ENCODE results near the gene SMIM44. TPM values are rescaled to one million over a fixed set of nuclear protein-coding genes. Genes with fewer than 3 reads are reported as not detected.
A peak's percentile ranks its signal among the peaks of the same experiment; 100 is the strongest.

SMIM44 gene
- total and polyA plus RNA-seq, 9 of the 15 experiments (the other 6 are each of a cell fraction or from before 2014, with no cell fraction given): not detected

DNA sequence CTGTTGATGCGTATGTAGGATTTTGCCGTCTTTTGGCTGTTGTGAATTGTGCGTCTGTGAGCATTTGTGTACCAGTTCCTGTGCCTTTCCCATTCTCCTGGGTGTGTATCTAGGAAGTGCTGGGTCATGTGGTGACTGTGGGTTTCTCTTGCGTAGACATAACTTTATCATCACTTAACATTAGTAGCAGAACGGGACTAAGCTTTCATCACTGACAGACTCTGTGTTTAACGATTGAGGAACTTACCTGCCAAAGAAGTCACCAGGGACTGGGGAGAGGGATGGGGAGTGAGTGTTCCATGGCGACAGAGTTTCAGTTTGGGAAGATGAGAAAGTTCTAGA is 37.8 kb upstream of the SMIM44 start:
- no TSS peak for BruUV-seq (replicated peaks)
- peak overlapping the region; percentile 49 to 88 for H3K9ac ChIP-seq (ENCODE audit: insufficient read depth in 1 of 2, low read depth in 2 of 2, low read length in 2 of 2)
- H4K20me1 ChIP-seq (replicated peaks; ENCODE audit: control insufficient read depth, insufficient read depth, low read length): peaks cover 12% of the 10 kb centered on the region
- H3K27ac ChIP-seq (ENCODE audit: extremely low read depth, low read depth, low read length): peak overlapping the region; percentile 86
- DNase-seq (ENCODE audit: extremely low read depth in 1 of 4, low spot score in 3 of 4) (peak in 2 of 4 experiments; percentile 67 to 75), FAIRE-seq (no peak), ATAC-seq (peak; percentile 56)
- intact Hi-C loops (cut with micrococcal nuclease): no loop called here
- peaks cover 48% of the 10 kb centered on the region; the same call in 1 of the 3 replicates for H3K36me3 ChIP-seq (ENCODE audit: control insufficient read depth, insufficient read depth, low read length)
- H3K9me1 ChIP-seq (ENCODE audit: control insufficient read depth, insufficient read depth, low read length): peaks cover 4% of the 10 kb centered on the region
- 8% methylated on average over 7 of the region's 7 CpGs for WGBS (ENCODE audit: insufficient coverage, low coverage, missing lambda C conversion rate)
- peak overlapping the region; percentile 78 for H3K4me2 ChIP-seq (ENCODE audit: insufficient read depth, low read length)
- no peak overlapping the region for H3K4me3 ChIP-seq
- ChIA-PET CTCF (ENCODE audit: low intra/inter-chr PET ratio) (interaction anchor here (0.6 kb wide), 1 partner anchor 48 kb away, joined by 3 read pairs; no protein-coding TSS in a partner anchor), POLR2A (interaction anchor here (0.6 to 1.9 kb wide), 13 partner anchors 9 to 221 kb away, joined by 3 to 15 read pairs (median 4); partner anchors contain the start of gene TEKTIP1)
- no peaks in the 10 kb centered on the region for H3K27me3 ChIP-seq (ENCODE audit: control insufficient read depth in 2 of 2, insufficient read depth in 2 of 2, low read length in 2 of 2)
- peaks cover 60% of the 10 kb centered on the region for H3K79me2 ChIP-seq (ENCODE audit: control insufficient read depth, insufficient read depth, low read length)
- no peaks in the 10 kb centered on the region for H3K9me3 ChIP-seq (replicated peaks; ENCODE audit: control insufficient read depth, insufficient read depth, low read depth, low read length)
- peaks cover 19 to 80% of the 10 kb centered on the region in 2 experiments for H3K4me1 ChIP-seq (replicated peaks in 1 of 2; ENCODE audit: control insufficient read depth in 2 of 2, insufficient read depth in 2 of 2, low read length in 2 of 2)
- in situ Hi-C loops (cut with MboI): no loop called here
- H2AFZ ChIP-seq (ENCODE audit: low read depth, low read length): peak overlapping the region; percentile 53
- no peak for TF ChIP-seq DMBX1 (CRISPR knock-in tag; IDR thresholded peaks at IDR 0.05; ENCODE audit: borderline replicate concordance)
- no peak for TF ChIP-seq CHCHD3 (CRISPR knock-in tag; IDR thresholded peaks at IDR 0.05)
- no peak for TF ChIP-seq SAP30 (IDR thresholded peaks at IDR 0.05; ENCODE audit: borderline replicate concordance, insufficient read depth, low read depth, low read length, poor library complexity, severe bottlenecking)
- TF ChIP-seq FOXA3 (CRISPR knock-in tag; conservative IDR thresholded peaks at IDR 0.05 in 1 of 2, IDR thresholded peaks at IDR 0.05 in 1 of 2): peak in 1 of 2 experiments; percentile 49; a peak in 2 of 4 replicates
- no peak for TF ChIP-seq ZNF583 (CRISPR knock-in tag; IDR thresholded peaks at IDR 0.05)
- TF ChIP-seq ATF1 (CRISPR knock-in tag; IDR thresholded peaks at IDR 0.05): no peak
- 0 out of 2 replicates have a peak, but pooled peaks have one; percentile 70 for TF ChIP-seq ATF1 (tag; IDR thresholded peaks at IDR 0.05)
- TF ChIP-seq ZNF717 (CRISPR knock-in tag; IDR thresholded peaks at IDR 0.05): no peak
- TF ChIP-seq ZSCAN29 (IDR thresholded peaks at IDR 0.05): no peak
- no peak for TF ChIP-seq HIVEP1 (CRISPR knock-in tag; IDR thresholded peaks at IDR 0.05)
- TF ChIP-seq, protein P1, sequence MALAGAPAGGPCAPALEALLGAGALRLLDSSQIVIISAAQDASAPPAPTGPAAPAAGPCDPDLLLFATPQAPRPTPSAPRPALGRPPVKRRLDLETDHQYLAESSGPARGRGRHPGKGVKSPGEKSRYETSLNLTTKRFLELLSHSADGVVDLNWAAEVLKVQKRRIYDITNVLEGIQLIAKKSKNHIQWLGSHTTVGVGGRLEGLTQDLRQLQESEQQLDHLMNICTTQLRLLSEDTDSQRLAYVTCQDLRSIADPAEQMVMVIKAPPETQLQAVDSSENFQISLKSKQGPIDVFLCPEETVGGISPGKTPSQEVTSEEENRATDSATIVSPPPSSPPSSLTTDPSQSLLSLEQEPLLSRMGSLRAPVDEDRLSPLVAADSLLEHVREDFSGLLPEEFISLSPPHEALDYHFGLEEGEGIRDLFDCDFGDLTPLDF (CRISPR knock-in tag; IDR thresholded peaks at IDR 0.05): no peak
- 0 out of 2 replicates have a peak, but pooled peaks have one; percentile 9 for TF ChIP-seq SUPT5H (IDR thresholded peaks at IDR 0.05)
- TF ChIP-seq MEF2D (tag; conservative IDR thresholded peaks at IDR 0.05; ENCODE audit: low read depth): no peak
- TF ChIP-seq PHTF2 (CRISPR knock-in tag; IDR thresholded peaks at IDR 0.05): no peak
- TF ChIP-seq TEAD2 (tag; IDR thresholded peaks at IDR 0.05): no peak
- TF ChIP-seq PHF20 (IDR thresholded peaks at IDR 0.05; ENCODE audit: partially characterized antibody): no peak
- TF ChIP-seq ZNF263 (CRISPR knock-in tag; IDR thresholded peaks at IDR 0.05; ENCODE audit: borderline replicate concordance): no peak
- TF ChIP-seq ZNF766 (CRISPR knock-in tag; conservative IDR thresholded peaks at IDR 0.05): 0 out of 2 replicates have a peak, but pooled peaks have one; percentile 16
- no peak for TF ChIP-seq HDAC2 (IDR thresholded peaks at IDR 0.05)
- TF ChIP-seq IRF2 (CRISPR knock-in tag; IDR thresholded peaks at IDR 0.05): no peak
- TF ChIP-seq, protein P2, sequence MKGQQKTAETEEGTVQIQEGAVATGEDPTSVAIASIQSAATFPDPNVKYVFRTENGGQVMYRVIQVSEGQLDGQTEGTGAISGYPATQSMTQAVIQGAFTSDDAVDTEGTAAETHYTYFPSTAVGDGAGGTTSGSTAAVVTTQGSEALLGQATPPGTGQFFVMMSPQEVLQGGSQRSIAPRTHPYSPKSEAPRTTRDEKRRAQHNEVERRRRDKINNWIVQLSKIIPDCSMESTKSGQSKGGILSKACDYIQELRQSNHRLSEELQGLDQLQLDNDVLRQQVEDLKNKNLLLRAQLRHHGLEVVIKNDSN (CRISPR knock-in tag; IDR thresholded peaks at IDR 0.05): peak; percentile 64
- TF ChIP-seq MIER1 (IDR thresholded peaks at IDR 0.05; ENCODE audit: low read depth): no peak
- TF ChIP-seq NELFE (IDR thresholded peaks at IDR 0.05; ENCODE audit: insufficient read depth, insufficient read length): no peak
- peak; percentile 29; the same call in 1 of the 2 replicates for TF ChIP-seq SPI1 (IDR thresholded peaks at IDR 0.05; ENCODE audit: borderline replicate concordance, low read depth, low read length)
- no peak; the same call in 1 of the 2 replicates for TF ChIP-seq POLR2A (conservative IDR thresholded peaks at IDR 0.05)
- no peak for TF ChIP-seq ZFP1 (CRISPR knock-in tag; IDR thresholded peaks at IDR 0.05)

All from K562 (cell line).